Stimulated activated CD8-positive, alpha-beta memory T cell treated with anti-CD3 and anti-CD28 coated beads, Interleukin-4, amount 100 ng/mL, for 48 hours (primary cell): ENCODE data around the gene CFAP161.
"Not testable (repeated sequence)": the region's sequence is repeated elsewhere in the genome, so short reads cannot be mapped to it uniquely, and the experiment has no call there.

Source experiments
- DNase-seq: peaks from one replicate; pipeline ENCODE4 v3.0.0-alpha.2; 2020

Gene CFAP161

GRCh38 chr15:81108427-81108826 is 25.6 kb upstream of the CFAP161 start:
- DNase-seq: peak; percentile 34

- DNase-seq: no peak
Observed at GRCh38 chr15:81111018-81111417, 23.1 kb upstream of the CFAP161 start.

GRCh38 chr15:81111510-81112470 is 22.3 kb upstream of the CFAP161 start:
- DNase-seq: no peak

DNA sequence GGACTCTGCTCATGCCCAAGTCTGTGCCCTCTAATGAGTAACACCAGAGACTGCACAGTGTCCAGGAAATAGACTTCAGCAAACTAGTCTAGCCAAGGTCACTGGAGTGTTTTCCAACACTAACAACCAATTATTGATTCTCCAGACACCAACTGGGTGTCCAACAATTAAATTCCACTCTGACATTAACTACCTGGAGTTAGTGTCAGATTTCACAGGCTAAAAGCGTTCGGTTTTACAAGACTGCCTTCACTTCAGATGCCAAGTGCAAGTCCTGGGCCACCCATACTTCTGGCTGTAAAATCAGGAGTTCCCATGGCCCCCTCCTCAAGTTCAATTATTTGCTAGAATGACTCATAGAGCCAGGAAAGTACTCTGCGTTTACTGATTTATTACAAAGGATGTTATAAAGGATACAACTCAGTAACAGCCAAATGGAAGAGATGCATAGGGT is 20.8 kb upstream of the CFAP161 start:
- DNase-seq: no peak

- DNase-seq: no peak
Observed at GRCh38 chr15:81113861-81114291, 20.2 kb upstream of the CFAP161 start.

GRCh38 chr15:81115054-81115939 is 18.8 kb upstream of the CFAP161 start:
- no peak for DNase-seq

DNA sequence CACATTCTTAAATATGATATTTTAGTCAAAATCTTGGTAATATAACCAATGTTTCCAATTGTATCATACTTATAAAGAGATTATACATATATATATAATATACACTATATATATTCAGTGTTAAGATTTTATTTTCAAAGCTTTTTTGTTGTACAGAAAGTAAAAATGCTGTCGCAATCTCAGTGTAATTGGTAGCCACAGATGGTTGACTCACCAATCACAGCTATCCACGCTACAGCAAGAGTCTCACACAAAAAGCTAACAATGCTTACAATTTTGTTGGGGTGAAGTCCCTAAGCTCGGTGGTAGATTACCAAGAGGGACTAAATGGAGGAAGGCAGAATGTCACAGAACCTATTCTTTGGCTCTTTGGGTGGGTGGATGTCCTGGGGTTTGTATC is 16.9 kb upstream of the CFAP161 start:
- no peak for DNase-seq

DNA sequence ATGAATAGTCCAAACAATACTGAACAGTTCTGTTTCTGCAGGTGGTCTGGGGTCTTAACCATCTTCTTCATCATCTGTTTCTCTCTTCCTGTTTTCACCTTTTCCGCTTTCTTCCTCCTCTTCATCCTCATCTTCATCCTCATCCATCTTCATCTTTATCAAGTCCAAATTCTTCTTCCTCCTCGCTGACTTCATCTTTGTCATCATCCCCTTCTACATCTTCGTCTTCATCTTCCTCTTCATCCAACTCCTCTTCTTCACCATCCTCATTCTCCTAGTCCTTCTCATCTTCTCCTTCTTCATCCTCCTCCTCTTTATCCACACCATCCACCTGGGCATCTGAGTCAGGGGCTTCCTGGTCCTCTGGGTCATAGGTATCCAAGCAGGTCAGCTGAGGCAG is 16.5 kb upstream of the CFAP161 start:
- no peak for DNase-seq

- no peak for DNase-seq
Observed at GRCh38 chr15:81118361-81118760, 15.7 kb upstream of the CFAP161 start.

DNA sequence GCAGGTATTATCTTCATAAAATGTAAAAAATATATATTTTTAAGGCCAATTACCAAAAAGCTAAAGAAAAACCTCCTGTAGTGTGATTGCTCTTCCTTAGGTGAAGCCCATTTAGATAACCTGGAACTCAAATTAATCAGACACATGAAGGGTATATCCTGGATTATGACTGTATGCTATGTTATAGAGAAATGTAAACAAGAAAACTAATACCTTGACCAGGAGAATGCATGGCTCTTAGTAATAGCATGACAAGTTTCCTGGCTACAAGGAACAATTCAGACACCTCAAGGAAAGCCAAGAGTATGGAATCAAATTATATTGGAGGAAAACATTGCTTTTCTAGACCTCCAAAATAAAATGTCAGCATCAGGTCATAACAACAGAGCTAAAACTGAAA is 14.0 kb upstream of the CFAP161 start:
- no peak for DNase-seq

DNA sequence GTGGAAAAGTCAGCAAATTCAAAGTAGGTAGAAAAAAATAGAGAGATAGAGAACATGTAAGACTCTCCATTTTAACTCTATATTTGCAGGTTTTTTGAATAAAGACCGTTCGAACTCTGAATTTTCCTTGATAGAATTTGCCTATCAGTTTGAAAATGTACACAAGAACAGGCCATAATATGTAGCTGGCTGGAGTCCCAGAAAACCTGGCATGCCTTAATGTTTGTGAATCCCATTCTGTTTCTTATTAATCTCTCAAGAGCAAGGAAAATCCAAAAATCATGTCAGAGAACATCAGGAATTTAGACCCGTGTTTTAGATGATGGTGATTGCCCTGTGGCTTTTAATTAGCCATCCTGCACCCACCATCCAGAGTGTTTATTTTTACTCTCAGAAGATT is 7.2 kb upstream of the CFAP161 start:
- no peak for DNase-seq

DNA sequence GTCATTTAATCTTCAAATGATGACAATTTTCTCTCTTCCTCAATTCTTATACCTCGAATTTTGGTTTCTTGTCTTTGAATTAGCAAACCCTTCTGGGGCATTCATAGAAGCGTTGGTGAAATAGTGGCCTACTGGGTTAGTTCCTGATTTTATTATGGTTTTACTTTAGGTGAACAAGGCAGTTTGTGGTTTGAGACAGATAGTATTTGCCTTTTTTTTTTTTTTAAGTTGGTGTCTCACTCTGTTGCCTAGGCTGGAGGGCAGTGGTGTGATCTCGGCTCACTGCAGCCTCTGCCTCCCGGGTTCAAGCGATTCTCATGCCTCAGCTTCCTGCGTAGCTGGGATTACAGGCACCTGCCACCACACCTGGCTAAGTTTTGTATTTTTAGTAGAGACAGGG is 7.4 kb downstream of the CFAP161 start:
- not testable (repeated sequence) for DNase-seq

GRCh38 chr15:81146006-81146405 is 11.9 kb downstream of the CFAP161 start:
- no peak for DNase-seq

DNA sequence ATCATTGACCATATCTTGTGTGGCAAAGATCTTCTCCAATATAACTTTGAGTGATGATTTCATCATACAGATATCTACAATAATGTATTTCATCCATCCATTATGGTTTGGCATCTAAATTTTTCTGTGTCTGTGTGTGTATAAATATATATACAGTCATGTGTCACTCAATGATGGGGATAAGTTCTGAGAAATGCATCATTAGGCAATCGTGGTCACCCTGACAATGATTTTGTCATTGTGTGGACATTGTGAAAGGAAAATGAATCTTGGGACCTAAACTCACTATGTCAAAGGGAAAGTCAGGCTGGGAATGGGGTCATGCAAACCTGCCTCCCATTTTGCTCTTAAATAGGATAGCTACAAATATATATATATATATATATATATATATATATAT is 12.4 kb downstream of the CFAP161 start:
- no peak for DNase-seq

DNA sequence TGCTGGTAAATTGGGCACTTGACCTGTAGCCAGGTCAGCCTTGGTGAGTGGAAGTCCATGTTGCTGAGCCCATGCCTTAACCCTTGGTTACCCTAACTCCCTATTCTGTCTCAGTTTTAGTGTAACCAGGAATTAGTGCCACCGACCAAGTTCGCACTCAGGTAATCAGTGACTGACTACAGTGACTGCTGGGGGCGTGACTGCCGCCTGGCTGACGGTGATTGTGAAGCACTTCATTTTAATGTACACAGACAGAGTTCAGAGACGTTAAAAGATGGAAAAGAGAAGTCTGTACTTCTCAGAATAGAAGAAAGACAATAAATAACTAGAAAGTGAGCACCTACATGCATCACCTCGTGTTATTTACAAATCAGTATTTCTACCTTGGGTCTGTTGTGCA is 17.3 kb downstream of the CFAP161 start:
- DNase-seq: no peak

GRCh38 chr15:81152339-81152738 is 18.3 kb downstream of the CFAP161 start:
- DNase-seq: no peak

DNA sequence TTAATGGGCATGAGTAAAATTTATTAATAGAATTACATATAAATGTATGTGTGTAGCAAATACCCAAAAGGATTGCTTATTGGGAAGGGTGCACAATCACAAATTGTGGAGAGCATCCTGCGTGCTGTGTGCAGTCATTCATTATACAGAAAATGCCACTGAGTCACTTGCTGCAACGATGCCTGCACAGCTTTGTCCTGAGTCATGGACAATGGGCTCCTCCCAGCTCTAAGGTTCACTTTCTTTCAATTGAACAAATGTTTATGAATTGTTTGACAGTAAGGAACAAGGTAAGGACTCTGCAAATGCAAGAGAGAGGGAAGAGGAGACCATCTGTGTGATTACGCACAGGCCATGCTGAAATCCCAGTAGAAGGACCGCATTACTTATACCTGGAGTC is 18.7 kb downstream of the CFAP161 start:
- no peak for DNase-seq

DNA sequence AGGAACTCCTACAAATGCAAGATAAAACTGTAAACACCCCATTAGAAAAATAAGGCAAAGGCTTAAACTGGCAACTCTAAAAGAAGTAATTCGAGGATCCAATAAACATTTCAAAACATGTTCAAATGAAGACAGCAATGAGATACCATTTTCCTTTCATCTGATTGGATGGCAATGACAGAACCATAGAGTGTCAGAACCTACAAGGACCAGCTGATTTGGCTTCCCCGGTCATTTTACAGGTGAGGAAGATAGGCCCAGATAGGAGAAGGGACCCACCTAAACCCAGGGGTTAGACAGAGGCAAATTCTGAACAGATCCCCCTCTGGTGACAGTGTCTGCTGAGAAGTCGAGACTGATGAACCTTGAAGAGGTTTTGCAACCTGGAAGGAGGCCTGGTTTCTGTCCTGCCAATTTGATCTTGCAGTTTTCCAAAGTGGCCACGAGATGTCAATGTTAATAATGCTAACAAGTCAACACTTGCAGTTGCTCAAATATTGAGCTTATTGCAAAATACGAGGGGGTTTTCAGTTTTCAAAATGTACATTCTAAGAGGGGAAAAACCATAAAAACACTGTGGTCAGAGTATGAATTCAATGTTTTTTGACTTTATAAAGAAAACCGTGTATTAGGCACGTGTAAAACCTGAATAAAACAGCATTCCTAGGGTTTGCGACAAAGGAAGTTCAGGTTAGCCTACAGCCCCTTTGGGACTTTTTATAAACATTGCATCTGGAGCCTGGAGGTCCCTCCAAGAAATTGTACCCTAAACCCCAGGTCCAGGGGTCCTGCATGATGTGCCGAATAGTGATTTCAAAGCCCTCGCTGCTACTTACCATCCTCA is 21.5 kb downstream of the CFAP161 start:
- DNase-seq: no peak

GRCh38 chr15:81156324-81156723 is 22.3 kb downstream of the CFAP161 start:
- no peak for DNase-seq

DNA sequence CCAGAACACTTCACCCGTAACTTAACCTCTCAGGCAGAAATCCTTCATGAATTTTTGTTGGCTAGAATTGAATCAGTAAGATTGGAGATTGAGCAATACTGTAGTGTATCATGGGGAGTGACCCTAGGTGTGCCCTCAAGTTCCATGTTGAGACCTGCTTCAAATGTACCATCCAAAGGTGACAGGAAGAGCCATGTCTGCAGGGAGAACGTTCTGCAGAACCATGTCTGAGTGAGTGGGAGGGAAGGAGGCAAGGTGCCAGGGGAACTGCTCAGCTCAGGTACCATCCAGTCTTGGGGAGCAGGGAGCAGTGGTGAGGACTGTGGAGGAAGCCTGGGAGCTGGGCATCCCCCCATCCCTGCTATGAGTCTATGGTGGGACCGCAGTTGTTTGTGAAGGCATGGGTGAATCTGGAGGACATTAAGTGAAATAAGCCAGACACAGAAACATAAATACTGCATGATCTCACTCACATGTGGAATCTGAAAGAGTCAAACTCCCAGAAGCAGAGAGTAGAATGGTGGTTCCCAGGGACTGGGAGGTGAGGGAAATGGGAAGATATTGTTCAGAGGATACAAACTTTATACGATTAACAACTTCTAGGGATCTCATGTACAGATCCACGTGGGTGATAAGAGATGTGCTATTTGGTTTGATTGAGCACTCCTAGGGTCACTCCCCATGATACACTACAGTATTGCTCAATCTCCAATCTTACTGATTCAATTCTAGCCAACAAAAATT is 23.3 kb downstream of the CFAP161 start:
- DNase-seq: no peak

GRCh38 chr15:81157939-81158223 is 23.8 kb downstream of the CFAP161 start:
- no peak for DNase-seq

GRCh38 chr15:81158561-81158960 is 24.5 kb downstream of the CFAP161 start:
- DNase-seq: not testable (repeated sequence)
